HG02870 (cell line): ENCODE data around the gene OSGEP.
A peak's percentile ranks its signal among the peaks of the same experiment; 100 is the strongest.
"Not testable (repeated sequence)": the region's sequence is repeated elsewhere in the genome, so short reads cannot be mapped to it uniquely, and the experiment has no call there.

Experiments used
- ATAC-seq: cut with Tn5 transposase; IDR thresholded peaks from one replicate; pipeline ENCODE4 v1.9.1; 2021; ENCODE audit warnings: mild to moderate bottlenecking, moderate library complexity; ENCODE audit not compliant: unreplicated experiment

The OSGEP gene

GRCh38 chr14:20469890-20470602 lies 15.4 kb upstream of the OSGEP start:
- ATAC-seq: peak; percentile 47

GRCh38 chr14:20469242-20469889 lies 14.8 kb upstream of the OSGEP start, which contains the start of gene PNP:
PNP (plus strand) TSS chr14:20469406; CDS start chr14:20469525, 119 bp downstream.
- ATAC-seq: peak; percentile 97

- no peak for ATAC-seq
Measured at GRCh38 chr14:20468764-20469241, 14.2 kb upstream of the OSGEP start.

- ATAC-seq: peak; percentile 93
Measured at GRCh38 chr14:20461225-20462141, 6.9 kb upstream of the OSGEP start, which contains the start of gene PIP4P1. PIP4P1 (minus strand) TSS chr14:20461434; CDS start chr14:20461325, 109 bp downstream.

- peak; percentile 7 for ATAC-seq
Measured at GRCh38 chr14:20460458-20461224, 6.0 kb upstream of the OSGEP start.

GRCh38 chr14:20458031-20458789 lies 3.6 kb upstream of the OSGEP start:
- ATAC-seq: no peak

GRCh38 chr14:20456971-20457370 lies 2.4 kb upstream of the OSGEP start:
- ATAC-seq: no peak

- peak; percentile 56 for ATAC-seq
Measured at GRCh38 chr14:20455355-20456300, 1.0 kb upstream of the OSGEP start.

GRCh38 chr14:20452831-20453230 lies 1.8 kb downstream of the OSGEP start:
- not testable (repeated sequence) for ATAC-seq

- no peak for ATAC-seq
Measured at GRCh38 chr14:20446889-20447288, 7.7 kb downstream of the OSGEP start.

- not testable (repeated sequence) for ATAC-seq
Measured at GRCh38 chr14:20443650-20444049, 11.0 kb downstream of the OSGEP start.

GRCh38 chr14:20441461-20441860 lies 13.2 kb downstream of the OSGEP start:
- no peak for ATAC-seq

GRCh38 chr14:20440882-20441281 lies 13.7 kb downstream of the OSGEP start:
- ATAC-seq: peak; percentile 84

GRCh38 chr14:20440465-20440864 lies 14.1 kb downstream of the OSGEP start:
- ATAC-seq: no peak

- ATAC-seq: no peak
Measured at GRCh38 chr14:20438664-20439063, 15.9 kb downstream of the OSGEP start.

- ATAC-seq: no peak
Measured at GRCh38 chr14:20436363-20436755, 18.3 kb downstream of the OSGEP start.

GRCh38 chr14:20435582-20436362 lies 18.8 kb downstream of the OSGEP start, which contains the start of gene KLHL33:
KLHL33 (minus strand) TSS chr14:20436166; CDS start chr14:20435811, 355 bp downstream.
- no peak for ATAC-seq
